ENCODE data around the gene BCL7B.
A peak's percentile ranks its signal among the peaks of the same experiment; 100 is the strongest.
"Not testable (repeated sequence)": the region's sequence is repeated elsewhere in the genome, so short reads cannot be mapped to it uniquely, and the experiment has no call there.

The BCL7B gene

GRCh38 chr7:73572767-73573186 is 15.3 kb upstream of the BCL7B start:
- Histone ChIP-seq H3K4me1 (ENCODE audit: control insufficient read depth, insufficient read depth, low read length) (peaks cover 4% of the 10 kb centered on the region), H3K27ac (ENCODE audit: insufficient read depth, low read depth, low read length, poor library complexity, severe bottlenecking) (no peak overlapping the region), H3K27me3 (ENCODE audit: control insufficient read depth, insufficient read depth, low read length, poor library complexity, severe bottlenecking) (no peaks in the 10 kb centered on the region), H3K36me3 (ENCODE audit: control insufficient read depth, insufficient read depth, low read length) (peaks cover 51% of the 10 kb centered on the region), H3K9me3 (ENCODE audit: control insufficient read depth, low read length) (no peaks in the 10 kb centered on the region), H3K4me3 (ENCODE audit: insufficient read depth, low read depth, low read length) (no peak overlapping the region)
- WGBS, 2 experiments, result 95 to 96% methylated on average over 6 of the region's 6 CpGs

- H3K27me3 ChIP-seq (ENCODE audit: control insufficient read depth, insufficient read depth, low read length, poor library complexity, severe bottlenecking), result no peaks in the 10 kb centered on the region
- no peaks in the 10 kb centered on the region for H3K4me1 ChIP-seq (ENCODE audit: control insufficient read depth, insufficient read depth, low read length)
- H3K27ac ChIP-seq (ENCODE audit: insufficient read depth, low read depth, low read length, poor library complexity, severe bottlenecking), result no peak overlapping the region
- H3K36me3 ChIP-seq (ENCODE audit: control insufficient read depth, insufficient read depth, low read length), result peaks cover 51% of the 10 kb centered on the region
- no peaks in the 10 kb centered on the region for H3K9me3 ChIP-seq (ENCODE audit: control insufficient read depth, low read length)
- H3K4me3 ChIP-seq (ENCODE audit: insufficient read depth, low read depth, low read length), result no peak overlapping the region
- 96% methylated on average over 10 of the region's 10 CpGs for WGBS, 2 experiments
Measured at GRCh38 chr7:73570977-73571376, 13.5 kb upstream of the BCL7B start.

- Histone ChIP-seq H3K4me1 (ENCODE audit: control insufficient read depth, insufficient read depth, low read length) (no peaks in the 10 kb centered on the region), H3K9me3 (ENCODE audit: control insufficient read depth, low read length) (no peaks in the 10 kb centered on the region), H3K36me3 (ENCODE audit: control insufficient read depth, insufficient read depth, low read length) (peaks cover 51% of the 10 kb centered on the region), H3K4me3 (ENCODE audit: insufficient read depth, low read depth, low read length) (no peak overlapping the region), H3K27ac (ENCODE audit: insufficient read depth, low read depth, low read length, poor library complexity, severe bottlenecking) (no peak overlapping the region), H3K27me3 (ENCODE audit: control insufficient read depth, insufficient read depth, low read length, poor library complexity, severe bottlenecking) (no peaks in the 10 kb centered on the region)
- 95 to 98% methylated on average over 22 of the region's 22 CpGs for WGBS, 2 experiments
Measured at GRCh38 chr7:73570521-73570920, 13.0 kb upstream of the BCL7B start.

- WGBS, 2 experiments, result 91% methylated on average over 5 of the region's 5 CpGs
- H3K36me3 ChIP-seq (ENCODE audit: control insufficient read depth, insufficient read depth, low read length), result peaks cover 43% of the 10 kb centered on the region
- H3K9me3 ChIP-seq (ENCODE audit: control insufficient read depth, low read length), result no peaks in the 10 kb centered on the region
- H3K4me3 ChIP-seq (ENCODE audit: insufficient read depth, low read depth, low read length), result no peak overlapping the region
- H3K27ac ChIP-seq (ENCODE audit: insufficient read depth, low read depth, low read length, poor library complexity, severe bottlenecking), result no peak overlapping the region
- no peaks in the 10 kb centered on the region for H3K4me1 ChIP-seq (ENCODE audit: control insufficient read depth, insufficient read depth, low read length)
- H3K27me3 ChIP-seq (ENCODE audit: control insufficient read depth, insufficient read depth, low read length, poor library complexity, severe bottlenecking), result no peaks in the 10 kb centered on the region
Measured at GRCh38 chr7:73569042-73569608, 11.6 kb upstream of the BCL7B start.

- 91% methylated on average over 12 of the region's 12 CpGs for WGBS, 2 experiments
- Histone ChIP-seq H3K27ac (ENCODE audit: insufficient read depth, low read depth, low read length, poor library complexity, severe bottlenecking) (no peak overlapping the region), H3K4me1 (ENCODE audit: control insufficient read depth, insufficient read depth, low read length) (no peaks in the 10 kb centered on the region), H3K9me3 (ENCODE audit: control insufficient read depth, low read length) (no peaks in the 10 kb centered on the region), H3K27me3 (ENCODE audit: control insufficient read depth, insufficient read depth, low read length, poor library complexity, severe bottlenecking) (no peaks in the 10 kb centered on the region), H3K4me3 (ENCODE audit: insufficient read depth, low read depth, low read length) (no peak overlapping the region), H3K36me3 (ENCODE audit: control insufficient read depth, insufficient read depth, low read length) (peaks cover 32% of the 10 kb centered on the region)
Measured at GRCh38 chr7:73567846-73568685, 10.6 kb upstream of the BCL7B start.

- WGBS, 2 experiments, result 85 to 87% methylated on average over 3 to 4 of the region's 4 CpGs
- Histone ChIP-seq H3K27ac (ENCODE audit: insufficient read depth, low read depth, low read length, poor library complexity, severe bottlenecking) (no peak overlapping the region), H3K27me3 (ENCODE audit: control insufficient read depth, insufficient read depth, low read length, poor library complexity, severe bottlenecking) (no peaks in the 10 kb centered on the region), H3K36me3 (ENCODE audit: control insufficient read depth, insufficient read depth, low read length) (peaks cover 24% of the 10 kb centered on the region), H3K9me3 (ENCODE audit: control insufficient read depth, low read length) (no peaks in the 10 kb centered on the region), H3K4me3 (ENCODE audit: insufficient read depth, low read depth, low read length) (no peak overlapping the region), H3K4me1 (ENCODE audit: control insufficient read depth, insufficient read depth, low read length) (no peaks in the 10 kb centered on the region)
Measured at GRCh38 chr7:73567140-73567539, 9.7 kb upstream of the BCL7B start.

GRCh38 chr7:73566431-73566830 is 8.9 kb upstream of the BCL7B start:
- H3K4me1 ChIP-seq (ENCODE audit: control insufficient read depth, insufficient read depth, low read length); H3K9me3 ChIP-seq (ENCODE audit: control insufficient read depth, low read length); H3K27ac ChIP-seq (ENCODE audit: insufficient read depth, low read depth, low read length, poor library complexity, severe bottlenecking); H3K4me3 ChIP-seq (ENCODE audit: insufficient read depth, low read depth, low read length); H3K27me3 ChIP-seq (ENCODE audit: control insufficient read depth, insufficient read depth, low read length, poor library complexity, severe bottlenecking): not testable (repeated sequence)
- peaks cover 18% of the 10 kb centered on the region for H3K36me3 ChIP-seq (ENCODE audit: control insufficient read depth, insufficient read depth, low read length)

GRCh38 chr7:73565675-73566340 is 8.3 kb upstream of the BCL7B start:
- Histone ChIP-seq H3K27ac (ENCODE audit: insufficient read depth, low read depth, low read length, poor library complexity, severe bottlenecking) (no peak overlapping the region), H3K9me3 (ENCODE audit: control insufficient read depth, low read length) (no peaks in the 10 kb centered on the region), H3K4me3 (ENCODE audit: insufficient read depth, low read depth, low read length) (no peak overlapping the region), H3K36me3 (ENCODE audit: control insufficient read depth, insufficient read depth, low read length) (peaks cover 13% of the 10 kb centered on the region), H3K27me3 (ENCODE audit: control insufficient read depth, insufficient read depth, low read length, poor library complexity, severe bottlenecking) (no peaks in the 10 kb centered on the region), H3K4me1 (ENCODE audit: control insufficient read depth, insufficient read depth, low read length) (no peaks in the 10 kb centered on the region)
- WGBS, 2 experiments, result 86 to 87% methylated on average over 7 of the region's 7 CpGs

- no peak overlapping the region for H3K27ac ChIP-seq (ENCODE audit: insufficient read depth, low read depth, low read length, poor library complexity, severe bottlenecking)
Measured at GRCh38 chr7:73560109-73560835, 2.8 kb upstream of the BCL7B start.

GRCh38 chr7:73557108-73557396 is 438 bp downstream of the BCL7B start:
- H3K9me3 ChIP-seq (ENCODE audit: control insufficient read depth, low read length), result no peaks in the 10 kb centered on the region
- no peaks in the 10 kb centered on the region for H3K36me3 ChIP-seq (ENCODE audit: control insufficient read depth, insufficient read depth, low read length)
- peak overlapping the region; percentile 81 for H3K4me3 ChIP-seq (ENCODE audit: insufficient read depth, low read depth, low read length)
- no peaks in the 10 kb centered on the region for H3K27me3 ChIP-seq (ENCODE audit: control insufficient read depth, insufficient read depth, low read length, poor library complexity, severe bottlenecking)
- WGBS, 2 experiments, result 0% methylated on average over 36 of the region's 36 CpGs
- H3K4me1 ChIP-seq (ENCODE audit: control insufficient read depth, insufficient read depth, low read length), result no peaks in the 10 kb centered on the region
- H3K27ac ChIP-seq (ENCODE audit: insufficient read depth, low read depth, low read length, poor library complexity, severe bottlenecking), result peak overlapping the region; percentile 100

More at GRCh38 chr7:73560109-73560835, 2.8 kb upstream of the BCL7B start:
- H3K4me1 ChIP-seq (ENCODE audit: control insufficient read depth, insufficient read depth, low read length), result no peaks in the 10 kb centered on the region
- H3K4me3 ChIP-seq (ENCODE audit: insufficient read depth, low read depth, low read length), result no peak overlapping the region
- H3K36me3 ChIP-seq (ENCODE audit: control insufficient read depth, insufficient read depth, low read length), result no peaks in the 10 kb centered on the region
- 79% methylated on average over 11 of the region's 11 CpGs for WGBS, 2 experiments
- no peaks in the 10 kb centered on the region for H3K9me3 ChIP-seq (ENCODE audit: control insufficient read depth, low read length)
- H3K27me3 ChIP-seq (ENCODE audit: control insufficient read depth, insufficient read depth, low read length, poor library complexity, severe bottlenecking), result no peaks in the 10 kb centered on the region

All from ectodermal cell (in vitro differentiated cells).